ENCODE results near the gene KRTAP4-9.
"Not testable (repeated sequence)": the region's sequence is repeated elsewhere in the genome, so short reads cannot be mapped to it uniquely, and the experiment has no call there.

The KRTAP4-9 gene

DNA sequence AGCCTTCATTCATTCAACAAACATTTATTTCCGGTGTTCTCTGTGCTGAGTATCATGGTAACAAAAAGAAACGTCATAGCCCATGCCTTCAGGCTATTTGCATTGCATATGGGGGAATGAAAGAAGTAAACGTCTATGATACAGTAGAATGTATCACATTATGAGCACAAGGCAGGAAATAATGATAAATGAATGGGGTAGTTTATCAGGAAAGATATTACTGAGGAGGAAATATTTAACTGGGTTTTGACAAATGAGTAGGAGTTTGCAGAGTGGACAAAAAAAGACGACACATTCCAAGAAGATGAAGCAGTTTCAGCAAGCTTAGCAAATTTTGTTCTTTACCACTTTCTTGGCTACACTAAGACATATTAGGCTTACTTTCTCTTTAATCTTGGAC, 22.6 kb upstream of the KRTAP4-9 start:
- H3K79me2 ChIP-seq (ENCODE audit: control insufficient read depth, low read length) = no peaks in the 10 kb centered on the region
- H3K27ac ChIP-seq (ENCODE audit: low read depth, low read length) = no peak overlapping the region
- H3K9me2 ChIP-seq (replicated peaks; ENCODE audit: control insufficient read depth, low read length) = no peaks in the 10 kb centered on the region
- no peaks in the 10 kb centered on the region for H3F3A ChIP-seq (ENCODE audit: control insufficient read depth, insufficient read depth)
- H4K20me1 ChIP-seq (ENCODE audit: control insufficient read depth, insufficient read depth, low read depth, low read length) = no peaks in the 10 kb centered on the region
- no peak overlapping the region for H3K4me3 ChIP-seq (ENCODE audit: low read length)
- H3K4me1 ChIP-seq (ENCODE audit: control insufficient read depth, low read length) = no peaks in the 10 kb centered on the region
- no peaks in the 10 kb centered on the region for H3K36me3 ChIP-seq (ENCODE audit: control insufficient read depth, low read length)
- H3K27me3 ChIP-seq (ENCODE audit: control insufficient read depth, low read length) = no peaks in the 10 kb centered on the region
- TF ChIP-seq EZH2phosphoT487 (IDR thresholded peaks at IDR 0.05; ENCODE audit: borderline replicate concordance, low read length) = no peak
- TF ChIP-seq, protein P1, sequence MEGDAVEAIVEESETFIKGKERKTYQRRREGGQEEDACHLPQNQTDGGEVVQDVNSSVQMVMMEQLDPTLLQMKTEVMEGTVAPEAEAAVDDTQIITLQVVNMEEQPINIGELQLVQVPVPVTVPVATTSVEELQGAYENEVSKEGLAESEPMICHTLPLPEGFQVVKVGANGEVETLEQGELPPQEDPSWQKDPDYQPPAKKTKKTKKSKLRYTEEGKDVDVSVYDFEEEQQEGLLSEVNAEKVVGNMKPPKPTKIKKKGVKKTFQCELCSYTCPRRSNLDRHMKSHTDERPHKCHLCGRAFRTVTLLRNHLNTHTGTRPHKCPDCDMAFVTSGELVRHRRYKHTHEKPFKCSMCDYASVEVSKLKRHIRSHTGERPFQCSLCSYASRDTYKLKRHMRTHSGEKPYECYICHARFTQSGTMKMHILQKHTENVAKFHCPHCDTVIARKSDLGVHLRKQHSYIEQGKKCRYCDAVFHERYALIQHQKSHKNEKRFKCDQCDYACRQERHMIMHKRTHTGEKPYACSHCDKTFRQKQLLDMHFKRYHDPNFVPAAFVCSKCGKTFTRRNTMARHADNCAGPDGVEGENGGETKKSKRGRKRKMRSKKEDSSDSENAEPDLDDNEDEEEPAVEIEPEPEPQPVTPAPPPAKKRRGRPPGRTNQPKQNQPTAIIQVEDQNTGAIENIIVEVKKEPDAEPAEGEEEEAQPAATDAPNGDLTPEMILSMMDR (IDR thresholded peaks at IDR 0.05; ENCODE audit: low read depth, low read length, poor library complexity, severe bottlenecking) = no peak
- no peaks in the 10 kb centered on the region for H3K9me3 ChIP-seq (ENCODE audit: control insufficient read depth, insufficient read depth, low read length)
- H3K4me2 ChIP-seq (ENCODE audit: low read length) = no peak overlapping the region

DNA sequence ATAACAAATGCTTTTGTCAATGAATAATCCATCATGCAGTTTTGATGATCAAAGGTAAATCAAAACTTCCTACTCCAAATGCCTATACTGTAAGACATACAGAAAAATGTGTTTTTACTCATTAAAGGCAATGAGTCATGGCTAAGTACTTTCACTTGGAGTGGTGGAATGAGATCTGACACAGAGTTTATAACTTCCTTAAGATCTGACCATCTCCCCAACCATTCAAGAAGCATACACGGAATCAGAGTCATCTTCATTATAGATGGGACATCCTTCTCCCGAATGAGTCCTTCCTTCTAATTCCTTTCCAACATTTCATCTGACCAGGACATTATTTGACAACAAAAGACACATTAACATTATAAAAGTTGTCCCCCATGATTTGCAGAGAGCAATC, 21.8 kb upstream of the KRTAP4-9 start:
- H3K4me3 ChIP-seq (ENCODE audit: low read length); H3K9me2 ChIP-seq (replicated peaks; ENCODE audit: control insufficient read depth, low read length); H3K4me2 ChIP-seq (ENCODE audit: low read length); H3K27me3 ChIP-seq (ENCODE audit: control insufficient read depth, low read length); H3K79me2 ChIP-seq (ENCODE audit: control insufficient read depth, low read length); H3K27ac ChIP-seq (ENCODE audit: low read depth, low read length); H4K20me1 ChIP-seq (ENCODE audit: control insufficient read depth, insufficient read depth, low read depth, low read length); H3K36me3 ChIP-seq (ENCODE audit: control insufficient read depth, low read length); H3F3A ChIP-seq (ENCODE audit: control insufficient read depth, insufficient read depth); H3K9me3 ChIP-seq (ENCODE audit: control insufficient read depth, insufficient read depth, low read length); H3K4me1 ChIP-seq (ENCODE audit: control insufficient read depth, low read length): not testable (repeated sequence)

DNA sequence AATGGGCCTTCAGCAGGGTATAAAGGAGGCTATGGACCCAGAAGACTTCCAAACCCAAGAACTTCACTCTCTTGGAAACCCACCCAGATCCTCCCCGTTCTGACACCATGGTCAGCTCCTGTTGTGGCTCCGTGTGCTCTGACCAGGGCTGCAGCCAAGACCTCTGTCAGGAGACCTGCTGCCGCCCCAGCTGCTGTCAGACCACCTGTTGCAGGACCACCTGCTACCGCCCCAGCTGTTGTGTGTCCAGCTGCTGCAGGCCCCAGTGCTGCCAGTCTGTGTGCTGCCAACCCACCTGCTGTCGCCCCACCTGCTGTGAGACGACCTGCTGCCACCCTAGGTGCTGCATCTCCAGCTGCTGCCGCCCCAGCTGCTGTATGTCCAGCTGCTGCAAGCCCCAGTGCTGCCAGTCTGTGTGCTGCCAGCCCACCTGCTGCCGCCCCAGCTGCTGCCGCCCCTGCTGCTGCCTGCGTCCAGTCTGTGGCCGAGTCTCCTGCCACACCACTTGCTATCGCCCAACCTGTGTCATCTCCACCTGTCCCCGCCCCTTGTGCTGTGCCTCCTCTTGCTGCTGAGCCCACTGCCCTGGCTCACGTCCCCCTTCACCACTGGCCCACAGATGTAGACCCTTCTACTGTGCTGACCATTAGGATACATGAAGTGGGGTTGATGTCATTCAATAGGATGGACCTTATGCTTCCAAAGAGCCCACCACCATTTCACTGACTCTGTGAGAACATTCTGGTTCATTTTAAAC, 20.9 kb upstream of the KRTAP4-9 start, which contains the start of gene KRTAP4-7:
Gene KRTAP4-7 (plus strand): TSS at position 51 of the 757 bp plus-strand sequence. CDS start 57 bp downstream, at position 108.
- not testable (repeated sequence) for H3K4me3 ChIP-seq (ENCODE audit: low read length); H3K36me3 ChIP-seq (ENCODE audit: control insufficient read depth, low read length); H3K4me2 ChIP-seq (ENCODE audit: low read length); H3F3A ChIP-seq (ENCODE audit: control insufficient read depth, insufficient read depth); H4K20me1 ChIP-seq (ENCODE audit: control insufficient read depth, insufficient read depth, low read depth, low read length); H3K9me3 ChIP-seq (ENCODE audit: control insufficient read depth, insufficient read depth, low read length); H3K4me1 ChIP-seq (ENCODE audit: control insufficient read depth, low read length); H3K9me2 ChIP-seq (replicated peaks; ENCODE audit: control insufficient read depth, low read length); H3K27me3 ChIP-seq (ENCODE audit: control insufficient read depth, low read length); H3K79me2 ChIP-seq (ENCODE audit: control insufficient read depth, low read length); H3K27ac ChIP-seq (ENCODE audit: low read depth, low read length)

DNA sequence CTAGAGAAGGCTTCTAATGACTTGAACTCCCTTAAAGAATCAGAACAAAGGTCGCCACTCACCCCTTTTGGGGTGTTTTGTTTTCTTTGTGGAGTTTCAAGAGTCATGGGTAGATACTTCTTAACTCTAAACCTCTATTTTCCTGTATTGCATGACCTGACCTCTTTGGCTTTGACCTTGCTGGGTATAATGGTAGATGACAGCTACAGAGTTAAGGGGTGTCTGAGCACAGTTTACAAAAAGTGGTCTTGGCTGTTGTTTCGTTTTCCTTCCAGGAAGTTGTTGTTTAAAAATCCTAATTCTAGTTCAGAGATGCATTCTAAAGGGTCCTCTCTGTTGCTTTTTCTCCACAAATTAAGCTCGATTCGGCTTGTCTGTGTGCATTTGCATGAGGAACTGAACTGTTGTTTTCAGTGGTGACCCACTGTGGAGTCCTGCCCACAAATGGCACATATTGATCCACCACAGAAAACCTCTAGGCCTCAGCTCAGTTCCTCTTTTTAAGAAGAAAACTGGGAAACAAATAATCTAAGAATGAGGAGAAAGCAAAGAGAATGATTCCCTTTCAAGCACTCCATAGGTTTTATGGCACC, 16.3 kb upstream of the KRTAP4-9 start:
- not testable (repeated sequence) for H3K9me2 ChIP-seq (replicated peaks; ENCODE audit: control insufficient read depth, low read length); H3K79me2 ChIP-seq (ENCODE audit: control insufficient read depth, low read length); H3K27me3 ChIP-seq (ENCODE audit: control insufficient read depth, low read length); H3K4me2 ChIP-seq (ENCODE audit: low read length); H3K36me3 ChIP-seq (ENCODE audit: control insufficient read depth, low read length); H3K4me3 ChIP-seq (ENCODE audit: low read length); H3K9me3 ChIP-seq (ENCODE audit: control insufficient read depth, insufficient read depth, low read length); H3F3A ChIP-seq (ENCODE audit: control insufficient read depth, insufficient read depth); H3K4me1 ChIP-seq (ENCODE audit: control insufficient read depth, low read length); H4K20me1 ChIP-seq (ENCODE audit: control insufficient read depth, insufficient read depth, low read depth, low read length); H3K27ac ChIP-seq (ENCODE audit: low read depth, low read length)

DNA sequence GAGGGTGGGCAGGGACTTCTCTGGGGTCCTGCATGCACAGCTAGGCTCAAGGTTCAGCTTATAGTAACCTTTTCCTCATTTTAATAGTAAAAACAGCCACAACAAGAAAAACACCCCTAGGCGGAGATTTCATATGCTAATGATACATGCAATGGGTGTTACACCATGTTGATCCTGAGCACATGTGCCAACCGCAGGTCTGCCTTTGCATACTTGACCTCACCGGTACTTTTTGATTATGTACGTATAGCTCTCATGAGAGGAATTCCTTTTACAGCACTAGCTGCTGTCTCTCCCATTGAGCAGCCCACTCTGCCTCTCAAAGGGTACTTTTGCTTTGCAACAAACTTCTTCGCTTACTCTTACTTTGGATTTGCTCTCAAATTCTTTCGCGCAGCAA, 9.1 kb upstream of the KRTAP4-9 start:
- H3K4me3 ChIP-seq (ENCODE audit: low read length) = no peak overlapping the region
- peaks cover 6% of the 10 kb centered on the region for H3K4me1 ChIP-seq (ENCODE audit: control insufficient read depth, low read length)
- H3K9me2 ChIP-seq (replicated peaks; ENCODE audit: control insufficient read depth, low read length) = no peaks in the 10 kb centered on the region
- H3K27ac ChIP-seq (ENCODE audit: low read depth, low read length) = no peak overlapping the region
- H3K36me3 ChIP-seq (ENCODE audit: control insufficient read depth, low read length) = no peaks in the 10 kb centered on the region
- no peaks in the 10 kb centered on the region for H3K27me3 ChIP-seq (ENCODE audit: control insufficient read depth, low read length)
- H3F3A ChIP-seq (ENCODE audit: control insufficient read depth, insufficient read depth) = no peaks in the 10 kb centered on the region
- no peaks in the 10 kb centered on the region for H4K20me1 ChIP-seq (ENCODE audit: control insufficient read depth, insufficient read depth, low read depth, low read length)
- H3K79me2 ChIP-seq (ENCODE audit: control insufficient read depth, low read length) = no peaks in the 10 kb centered on the region
- peaks cover 10% of the 10 kb centered on the region for H3K9me3 ChIP-seq (ENCODE audit: control insufficient read depth, insufficient read depth, low read length)
- TF ChIP-seq, protein P1 (IDR thresholded peaks at IDR 0.05; ENCODE audit: low read depth, low read length, poor library complexity, severe bottlenecking) = no peak
- no peak for TF ChIP-seq EZH2phosphoT487 (IDR thresholded peaks at IDR 0.05; ENCODE audit: borderline replicate concordance, low read length)
- H3K4me2 ChIP-seq (ENCODE audit: low read length) = no peak overlapping the region

Measured in DOHH2 (cell line).